ENCODE measurements around the gene MAP6.

The MAP6 gene

GRCh38 chr11:75656044-75656727, 12.7 kb downstream of the MAP6 start:
- no peak overlapping the region for H3K4me3 Mint-ChIP-seq
- ATAC-seq (replicated peaks) (no peak), DNase-seq (no peak)
- H3K27ac Mint-ChIP-seq, result no peak overlapping the region
- H3K9me3 Mint-ChIP-seq, result no peaks in the 10 kb centered on the region
- peaks cover 24 to 27% of the 10 kb centered on the region in 2 donors for H3K27me3 Mint-ChIP-seq
- H3K4me1 Mint-ChIP-seq (ENCODE audit: low read depth in 2 of 2), result no peaks in the 10 kb centered on the region
- no peaks in the 10 kb centered on the region for H3K36me3 Mint-ChIP-seq (ENCODE audit: insufficient read depth)

GRCh38 chr11:75655605-75656004, 13.2 kb downstream of the MAP6 start:
- Mint-ChIP-seq H3K9me3 (no peaks in the 10 kb centered on the region), H3K4me1 (ENCODE audit: low read depth in 2 of 2) (no peaks in the 10 kb centered on the region), H3K27me3 (peaks cover 23 to 29% of the 10 kb centered on the region in 2 donors), H3K27ac (no peak overlapping the region), H3K36me3 (ENCODE audit: insufficient read depth) (no peaks in the 10 kb centered on the region), H3K4me3 (no peak overlapping the region)
- DNase-seq (no peak), ATAC-seq (replicated peaks) (no peak)

GRCh38 chr11:75654314-75654713, 14.5 kb downstream of the MAP6 start:
- no peak overlapping the region for H3K27ac Mint-ChIP-seq
- no peaks in the 10 kb centered on the region for H3K36me3 Mint-ChIP-seq (ENCODE audit: insufficient read depth)
- no peaks in the 10 kb centered on the region for H3K4me1 Mint-ChIP-seq (ENCODE audit: low read depth in 2 of 2)
- peaks cover 14 to 18% of the 10 kb centered on the region in 2 donors for H3K27me3 Mint-ChIP-seq
- DNase-seq (no peak), ATAC-seq (replicated peaks) (no peak)
- no peaks in the 10 kb centered on the region for H3K9me3 Mint-ChIP-seq
- H3K4me3 Mint-ChIP-seq, result no peak overlapping the region

GRCh38 chr11:75653532-75653931, 15.3 kb downstream of the MAP6 start:
- H3K4me3 Mint-ChIP-seq, result no peak overlapping the region
- H3K36me3 Mint-ChIP-seq (ENCODE audit: insufficient read depth), result no peaks in the 10 kb centered on the region
- DNase-seq, result no peak
- peaks cover 9 to 11% of the 10 kb centered on the region in 2 donors for H3K27me3 Mint-ChIP-seq
- ATAC-seq (replicated peaks), result no peak
- H3K27ac Mint-ChIP-seq, result no peak overlapping the region
- no peaks in the 10 kb centered on the region for H3K4me1 Mint-ChIP-seq (ENCODE audit: low read depth in 2 of 2)
- H3K9me3 Mint-ChIP-seq, result no peaks in the 10 kb centered on the region

- DNase-seq, result no peak
- no peak for ATAC-seq (replicated peaks)
- Mint-ChIP-seq H3K9me3 (no peaks in the 10 kb centered on the region), H3K4me3 (no peak overlapping the region), H3K4me1 (ENCODE audit: low read depth in 2 of 2) (no peaks in the 10 kb centered on the region), H3K27ac (no peak overlapping the region), H3K36me3 (ENCODE audit: insufficient read depth) (no peaks in the 10 kb centered on the region), H3K27me3 (peaks cover 3 to 6% of the 10 kb centered on the region in 2 donors)
Measured at GRCh38 chr11:75652936-75653335, 15.9 kb downstream of the MAP6 start.

- no peak for ATAC-seq (replicated peaks)
- Mint-ChIP-seq H3K36me3 (ENCODE audit: insufficient read depth) (no peaks in the 10 kb centered on the region), H3K27ac (no peak overlapping the region), H3K27me3 (peaks cover 0 to 6% of the 10 kb centered on the region in 2 donors), H3K4me1 (ENCODE audit: low read depth in 2 of 2) (no peaks in the 10 kb centered on the region), H3K9me3 (no peaks in the 10 kb centered on the region), H3K4me3 (no peak overlapping the region)
- DNase-seq, result no peak
Measured at GRCh38 chr11:75651218-75651617, 17.6 kb downstream of the MAP6 start.

- Mint-ChIP-seq H3K4me1 (ENCODE audit: low read depth in 2 of 2) (no peaks in the 10 kb centered on the region), H3K4me3 (no peak overlapping the region), H3K27ac (no peak overlapping the region), H3K9me3 (no peaks in the 10 kb centered on the region), H3K27me3 (peaks cover 6 to 7% of the 10 kb centered on the region in 2 donors), H3K36me3 (ENCODE audit: insufficient read depth) (no peaks in the 10 kb centered on the region)
- ATAC-seq (replicated peaks), result no peak
- no peak for DNase-seq
Measured at GRCh38 chr11:75650167-75650723, 18.6 kb downstream of the MAP6 start.

GRCh38 chr11:75644946-75645345, 23.9 kb downstream of the MAP6 start:
- Mint-ChIP-seq H3K27me3 (peaks cover 6 to 13% of the 10 kb centered on the region in 2 donors), H3K4me3 (no peak overlapping the region), H3K4me1 (ENCODE audit: low read depth in 2 of 2) (no peaks in the 10 kb centered on the region), H3K27ac (no peak overlapping the region), H3K9me3 (no peaks in the 10 kb centered on the region), H3K36me3 (ENCODE audit: insufficient read depth) (no peaks in the 10 kb centered on the region)
- DNase-seq (no peak), ATAC-seq (replicated peaks) (no peak)

GRCh38 chr11:75644370-75644769, 24.5 kb downstream of the MAP6 start:
- Mint-ChIP-seq H3K27me3 (peaks cover 6 to 15% of the 10 kb centered on the region in 2 donors), H3K9me3 (no peaks in the 10 kb centered on the region), H3K27ac (no peak overlapping the region), H3K36me3 (ENCODE audit: insufficient read depth) (no peaks in the 10 kb centered on the region), H3K4me1 (ENCODE audit: low read depth in 2 of 2) (no peaks in the 10 kb centered on the region), H3K4me3 (no peak overlapping the region)
- no peak for DNase-seq
- no peak for ATAC-seq (replicated peaks)

- ATAC-seq (replicated peaks) (no peak), DNase-seq (no peak)
- Mint-ChIP-seq H3K9me3 (no peaks in the 10 kb centered on the region), H3K36me3 (ENCODE audit: insufficient read depth) (no peaks in the 10 kb centered on the region), H3K27ac (no peak overlapping the region), H3K4me3 (no peak overlapping the region), H3K27me3 (peaks cover 19 to 25% of the 10 kb centered on the region in 2 donors), H3K4me1 (ENCODE audit: low read depth in 2 of 2) (no peaks in the 10 kb centered on the region)
Measured at GRCh38 chr11:75642402-75643113, 26.3 kb downstream of the MAP6 start.

GRCh38 chr11:75639762-75640181, 29.1 kb downstream of the MAP6 start:
- DNase-seq (no peak), ATAC-seq (replicated peaks) (no peak)
- H3K4me3 Mint-ChIP-seq, result no peak overlapping the region
- no peaks in the 10 kb centered on the region for H3K36me3 Mint-ChIP-seq (ENCODE audit: insufficient read depth)
- no peaks in the 10 kb centered on the region for H3K4me1 Mint-ChIP-seq (ENCODE audit: low read depth in 2 of 2)
- no peak overlapping the region for H3K27ac Mint-ChIP-seq
- H3K27me3 Mint-ChIP-seq, result peaks cover 33 to 47% of the 10 kb centered on the region in 2 donors
- H3K9me3 Mint-ChIP-seq, result no peaks in the 10 kb centered on the region

GRCh38 chr11:75637998-75638397, 30.8 kb downstream of the MAP6 start:
- Mint-ChIP-seq H3K9me3 (no peaks in the 10 kb centered on the region), H3K4me1 (ENCODE audit: low read depth in 2 of 2) (no peaks in the 10 kb centered on the region), H3K36me3 (ENCODE audit: insufficient read depth) (no peaks in the 10 kb centered on the region), H3K27me3 (peaks cover 44 to 61% of the 10 kb centered on the region in 2 donors), H3K4me3 (no peak overlapping the region), H3K27ac (no peak overlapping the region)
- DNase-seq, result no peak
- no peak for ATAC-seq (replicated peaks)

- Mint-ChIP-seq H3K36me3 (ENCODE audit: insufficient read depth) (no peaks in the 10 kb centered on the region), H3K27me3 (peaks cover 60 to 81% of the 10 kb centered on the region in 2 donors), H3K9me3 (no peaks in the 10 kb centered on the region), H3K27ac (no peak overlapping the region), H3K4me3 (no peak overlapping the region), H3K4me1 (ENCODE audit: low read depth in 2 of 2) (no peaks in the 10 kb centered on the region)
- no peak for DNase-seq
- ATAC-seq (replicated peaks), result no peak
Measured at GRCh38 chr11:75635066-75635862, 33.6 kb downstream of the MAP6 start.
